Transverse colon (tissue), 4 donors: ENCODE data around the gene CACNA1C. TPM values are rescaled to one million over a fixed set of nuclear protein-coding genes. Genes with fewer than 3 reads are reported as not detected.

Source experiments
- DNase-seq: peaks from one replicate; pipeline ENCODE4 v3.0.0-alpha.2; 2019
- H3K27ac ChIP-seq, 4 donors: fragments of 200-600 bp; sonication (generic); 2 replicates each; pipeline ENCODE4 v1.5.1; 2016 to 2018; ENCODE audit warnings: inconsistent platforms in 4 of 4
- H3K27me3 ChIP-seq: fragments of 200-600 bp; sonication (generic); 2 replicates; pipeline ENCODE4 v1.5.1; 2017; ENCODE audit warnings: inconsistent platforms
- H3K36me3 ChIP-seq, 4 donors: fragments of 200-600 bp; sonication (generic); 2 replicates each; pipeline ENCODE4 v1.5.1; 2017 to 2019; ENCODE audit warnings: inconsistent platforms in 4 of 4
- H3K4me1 ChIP-seq, 4 donors: fragments of 200-600 bp; sonication (generic); 2 replicates each; pipeline ENCODE4 v1.5.1; 2017 to 2020; ENCODE audit warnings: inconsistent platforms in 4 of 4
- H3K4me3 ChIP-seq, 4 donors: fragments of 200-600 bp; sonication (generic); 1 replicate in 1 of 4; 2 replicates in 3 of 4; pipeline versions ENCODE4 v1.5.1 to v1.6.1; 2017 to 2019; ENCODE audit warnings: inconsistent platforms in 4 of 4
- H3K9me3 ChIP-seq, 2 donors: fragments of 200-600 bp; sonication (generic); 2 replicates each; pipeline ENCODE4 v1.5.1; 2017 to 2019; ENCODE audit warnings: inconsistent platforms in 2 of 2
- CTCF ChIP-seq, 5 experiments: fragments of 200-600 bp in 3 of 5; fragments of 450-650 bp in 2 of 5; sonication (generic) in 3 of 5; IDR thresholded peaks; 1 replicate in 2 of 5; 2 replicates in 3 of 5; pipeline ENCODE4 v1.5.1; 2016 to 2017; ENCODE audit warnings: antibody characterized with exemption in 5 of 5, inconsistent platforms in 3 of 5, mild to moderate bottlenecking in 2 of 5, moderate library complexity in 1 of 5
- EP300 ChIP-seq: sonication (generic); formaldehyde crosslinking; IDR thresholded peaks from one replicate; pipeline ENCODE4 v1.6.1; 2017; ENCODE audit warnings: antibody characterized with exemption, low read depth
- POLR2A ChIP-seq: fragments of 450-650 bp; IDR thresholded peaks from one replicate; pipeline ENCODE4 v1.6.1; 2016; ENCODE audit warnings: antibody characterized with exemption, mild to moderate bottlenecking, moderate library complexity
- POLR2AphosphoS5 ChIP-seq, 3 donors: sonication (generic); formaldehyde crosslinking; IDR thresholded peaks; one replicate each; pipeline ENCODE4 v1.6.1; 2016; ENCODE audit warnings: antibody characterized with exemption in 3 of 3
- WGBS, 2 donors: methylation state at CpG; one replicate each; pipeline ENCODE4 v1.1.5; 2018; ENCODE audit warnings: low coverage in 1 of 2; 5-methylcytosine and 5-hydroxymethylcytosine counted together
- in situ Hi-C, 4 donors: fragments of 200-750 bp; cut with MboI; loops; one replicate each; pipeline versions ENCODE4 v1.15.0 to v1.15.1; 2017; ENCODE audit warnings: low sequenced_read_pairs in 3 of 4, low pct_ligation_motif_present in 1 of 4, low pct_unique_long_range_greater_than_20kb in 1 of 4
- intact Hi-C: fragments of 100-400 bp; cut with DNase I; formaldehyde crosslinking; loops from one replicate; pipeline ENCODE4 v1.15.1; 2023; ENCODE audit warnings: low total_unique reads
- total RNA-seq, 4 donors: library from RNA; depleted of rRNA; stranded (reverse); fragments of >200 nt; gene quantifications; one replicate each; pipeline ENCODE4 v1.1.0, GENCODE V29; 2016

The CACNA1C gene
- total RNA-seq, 4 donors from 2014 or later, result 18.8 to 35.2 (median 24.8) TPM

- 74 to 76% methylated on average over 2 of the region's 2 CpGs for WGBS, 2 donors
- H3K36me3 ChIP-seq, result no peaks in the 10 kb centered on the region
Measured at GRCh38 chr12:2529807-2530206, 477.0 kb downstream of the CACNA1C start.

GRCh38 chr12:2531371-2531770 is 478.6 kb downstream of the CACNA1C start:
- TF ChIP-seq CTCF (IDR thresholded peaks at IDR 0.05), result no peak
- TF ChIP-seq EP300, result no peak
- TF ChIP-seq POLR2A, result no peak
- Histone ChIP-seq H3K4me1 (peaks cover 0 to 5% (median 0%) of the 10 kb centered on the region in 4 donors), H3K9me3 (no peaks in the 10 kb centered on the region), H3K36me3 (no peaks in the 10 kb centered on the region), H3K27me3 (no peaks in the 10 kb centered on the region), H3K27ac (no peak overlapping the region), H3K4me3 (no peak overlapping the region)
- in situ Hi-C loops (no loop called here), intact Hi-C loops (no loop called here)
- WGBS, 2 donors, result 59 to 90% methylated on average over 2 to 4 of the region's 4 CpGs
- no peak for DNase-seq

More at GRCh38 chr12:2529807-2530206, 477.0 kb downstream of the CACNA1C start:
- in situ Hi-C loops, result no loop called here
- DNase-seq, result no peak
- H3K9me3 ChIP-seq, result no peaks in the 10 kb centered on the region
- H3K27me3 ChIP-seq, result no peaks in the 10 kb centered on the region
- no peak overlapping the region for H3K27ac ChIP-seq
- H3K4me3 ChIP-seq, result no peak overlapping the region
- no peak for TF ChIP-seq CTCF (IDR thresholded peaks at IDR 0.05)
- no peak for TF ChIP-seq EP300
- TF ChIP-seq POLR2A, result no peak
- TF ChIP-seq POLR2AphosphoS5 (IDR thresholded peaks at IDR 0.05), result no peak
- intact Hi-C loops, result no loop called here
- peaks cover 0 to 10% (median 0%) of the 10 kb centered on the region in 4 donors for H3K4me1 ChIP-seq

- 80 to 89% methylated on average over 5 of the region's 5 CpGs for WGBS, 2 donors
- Histone ChIP-seq H3K9me3 (no peaks in the 10 kb centered on the region), H3K36me3 (no peaks in the 10 kb centered on the region), H3K4me1 (peaks cover 0 to 8% (median 5%) of the 10 kb centered on the region in 4 donors), H3K27ac (no peak overlapping the region), H3K27me3 (no peaks in the 10 kb centered on the region), H3K4me3 (no peak overlapping the region)
- no peak for TF ChIP-seq CTCF (IDR thresholded peaks at IDR 0.05)
- TF ChIP-seq POLR2AphosphoS5 (IDR thresholded peaks at IDR 0.05), result no peak
- TF ChIP-seq POLR2A, result no peak
- TF ChIP-seq EP300, result no peak
- in situ Hi-C loops, result no loop called here
- intact Hi-C loops, result no loop called here
- DNase-seq, result no peak
Measured at GRCh38 chr12:2533036-2533435, 480.2 kb downstream of the CACNA1C start.

GRCh38 chr12:2535583-2536204 is 482.9 kb downstream of the CACNA1C start:
- in situ Hi-C loops (no loop called here), intact Hi-C loops (no loop called here)
- Histone ChIP-seq H3K4me3 (no peak overlapping the region), H3K4me1 (peaks cover 0 to 11% (median 6%) of the 10 kb centered on the region in 4 donors), H3K27me3 (no peaks in the 10 kb centered on the region), H3K27ac (no peak overlapping the region), H3K36me3 (no peaks in the 10 kb centered on the region), H3K9me3 (no peaks in the 10 kb centered on the region)
- no peak for DNase-seq
- 77 to 79% methylated on average over 3 to 6 of the region's 6 CpGs for WGBS, 2 donors
- TF ChIP-seq CTCF (IDR thresholded peaks at IDR 0.05), result no peak
- no peak for TF ChIP-seq EP300
- no peak for TF ChIP-seq POLR2A
- no peak for TF ChIP-seq POLR2AphosphoS5 (IDR thresholded peaks at IDR 0.05)
